ENCODE measurements around the gene DOCK3. TPM values are rescaled to one million over a fixed set of nuclear protein-coding genes. Genes with fewer than 3 reads are reported as not detected.

The DOCK3 gene
- total and polyA plus RNA-seq, 2 of the 4 experiments (the other 2 are of a cell fraction), result under 0.01 to 0.12 TPM

- DNase-seq (no peak), ATAC-seq (ENCODE audit: low read depth) (no peak)
- no peaks in the 10 kb centered on the region for H4K20me1 ChIP-seq (ENCODE audit: insufficient read depth, low read length)
- H2AK5ac ChIP-seq (ENCODE audit: low read depth, low read length), result no peak overlapping the region
- intact Hi-C loops (cut with micrococcal nuclease) (no loop called here), in situ Hi-C loops (cut with MboI; ENCODE audit: low sequenced_read_pairs) (no loop called here), dilution Hi-C loops (cut with HindIII; ENCODE audit: low sequenced_read_pairs, unreplicated experiment) (no loop called here)
- ChIA-PET CTCF (no interaction called here), POLR2A (ENCODE audit: unreplicated experiment) (no interaction called here)
- BruUV-seq (replicated peaks), result no TSS peak
- TF ChIP-seq USF2 (IDR thresholded peaks at IDR 0.05; ENCODE audit: low read depth, low read length), result no peak
- TF ChIP-seq MAZ (IDR thresholded peaks at IDR 0.05; ENCODE audit: borderline replicate concordance, low read depth, low read length), result no peak
- no peak for TF ChIP-seq ELK1 (IDR thresholded peaks at IDR 0.05; ENCODE audit: borderline replicate concordance, low read depth, low read length)
- TF ChIP-seq NFE2L2 (IDR thresholded peaks at IDR 0.05; ENCODE audit: low read depth, low read length), result no peak
- no peak for TF ChIP-seq BHLHE40 (IDR thresholded peaks at IDR 0.05; ENCODE audit: low read depth, low read length)
- no peak for TF ChIP-seq FOS (IDR thresholded peaks at IDR 0.05; ENCODE audit: low read depth, low read length)
- H3K4me1 ChIP-seq (ENCODE audit: control insufficient read depth, insufficient read depth, low read length), result no peaks in the 10 kb centered on the region
- no peak overlapping the region for H3K4me3 ChIP-seq (ENCODE audit: insufficient read depth, low read depth, low read length)
- no peak overlapping the region for H3K27ac ChIP-seq (ENCODE audit: insufficient read depth, low read length)
- H2AK9ac ChIP-seq (replicated peaks; ENCODE audit: low read depth, low read length, poor library complexity), result no peak overlapping the region
- H2BK20ac ChIP-seq (ENCODE audit: low read depth, low read length), result no peak overlapping the region
- no peak overlapping the region for H3K4ac ChIP-seq (ENCODE audit: low read depth, low read length)
- no peak overlapping the region for H2BK5ac ChIP-seq (ENCODE audit: low read depth, low read length, poor library complexity, severe bottlenecking)
- H3K18ac ChIP-seq (ENCODE audit: low read depth, low read length), result no peak overlapping the region
- no peaks in the 10 kb centered on the region for H3K36me3 ChIP-seq (ENCODE audit: control insufficient read depth, insufficient read depth, low read length)
- no peaks in the 10 kb centered on the region for H3K9me3 ChIP-seq (ENCODE audit: control insufficient read depth, insufficient read depth, low read length)
- no peak overlapping the region for H4K91ac ChIP-seq (ENCODE audit: insufficient read depth, low read depth, low read length)
- H2BK120ac ChIP-seq (ENCODE audit: low read depth, low read length), result no peak overlapping the region
- no peaks in the 10 kb centered on the region for H3K27me3 ChIP-seq (ENCODE audit: control insufficient read depth, insufficient read depth, low read length)
- no peak overlapping the region for H3K23ac ChIP-seq (ENCODE audit: low read depth, low read length)
- H3K56ac ChIP-seq (ENCODE audit: extremely low read depth, insufficient read depth, low read length), result no peak overlapping the region
- H3K9ac ChIP-seq (ENCODE audit: low read depth, low read length), result no peak overlapping the region
- H3K4me2 ChIP-seq (ENCODE audit: low read depth, low read length), result no peak overlapping the region
- no peaks in the 10 kb centered on the region for H3K79me1 ChIP-seq (ENCODE audit: low read depth in 1 of 2, low read length in 2 of 2)
- no peaks in the 10 kb centered on the region for H3K9me1 ChIP-seq (ENCODE audit: insufficient read depth, low read length)
- no peak overlapping the region for H4K8ac ChIP-seq (ENCODE audit: low read depth in 2 of 2, low read length in 2 of 2)
- H2AFZ ChIP-seq (replicated peaks; ENCODE audit: low read length, poor library complexity), result no peak overlapping the region
- no peak overlapping the region for H3K14ac ChIP-seq (replicated peaks; ENCODE audit: low read depth, low read length)
- H4K5ac ChIP-seq (ENCODE audit: low read depth, low read length), result no peak overlapping the region
- H2BK15ac ChIP-seq (ENCODE audit: low read depth, low read length), result no peak overlapping the region
Measured at GRCh38 chr3:51297333-51297732, 622.6 kb downstream of the DOCK3 start.

Measured in IMR-90 (cell line).